Stimulated activated CD8-positive, alpha-beta memory T cell treated with anti-CD3 and anti-CD28 coated beads, Interleukin-7, amount 100 ng/mL, for 4 hours (primary cell): Measurements from ENCODE around the gene PIGS.
"Not testable (repeated sequence)": the region's sequence is repeated elsewhere in the genome, so short reads cannot be mapped to it uniquely, and the experiment has no call there.

ENCODE experiments used
- DNase-seq, 2 donors: peaks; one replicate each; pipeline ENCODE4 v3.0.0-alpha.2; 2020; ENCODE audit warnings: low read depth in 2 of 2

Gene PIGS

DNA sequence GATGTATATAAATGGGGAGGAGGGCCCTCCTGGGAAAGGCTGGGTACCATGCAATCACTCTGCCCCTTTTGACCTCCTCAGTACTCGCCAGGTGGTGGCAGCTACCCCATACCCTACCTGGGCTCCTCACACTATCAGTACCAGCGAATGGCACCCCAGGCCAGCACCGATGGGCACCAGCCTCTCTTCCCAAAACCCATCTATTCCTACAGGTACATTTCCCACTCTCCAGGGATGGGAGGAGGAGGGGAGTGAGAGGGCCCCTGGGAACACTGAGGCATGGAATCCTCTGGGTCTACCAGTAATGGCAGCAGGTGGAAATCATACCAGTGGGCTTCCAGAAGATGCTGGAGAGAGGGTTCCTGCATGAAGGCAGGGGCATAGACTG is 42.3 kb downstream of the PIGS start:
- DNase-seq: no peak

- no peak for DNase-seq
These were observed 42.9 kb downstream of the PIGS start for GRCh38 chr17:28528327-28529012.

DNA sequence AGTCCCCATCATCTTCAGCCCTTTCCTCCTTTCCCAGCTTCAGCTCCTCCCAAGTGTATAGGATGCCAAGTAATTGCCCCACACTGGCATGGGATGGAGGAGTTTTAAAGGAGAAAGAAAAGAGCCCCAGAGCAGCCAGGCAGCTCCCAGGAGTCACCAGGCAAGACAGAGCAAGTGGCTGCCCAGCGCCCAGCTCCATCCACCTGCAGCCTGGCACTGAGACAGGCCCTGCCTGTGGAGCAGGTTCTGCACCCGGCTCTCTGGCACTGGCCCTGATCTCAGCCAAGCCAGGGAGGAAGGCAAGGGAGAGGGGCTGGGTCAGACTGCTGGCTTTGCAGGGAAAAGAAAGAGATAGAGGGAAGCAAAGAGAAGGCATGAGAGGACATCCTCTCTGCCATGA is 43.5 kb downstream of the PIGS start:
- no peak for DNase-seq

- no peak for DNase-seq
These were observed 44.1 kb downstream of the PIGS start for GRCh38 chr17:28527181-28527681.

DNA sequence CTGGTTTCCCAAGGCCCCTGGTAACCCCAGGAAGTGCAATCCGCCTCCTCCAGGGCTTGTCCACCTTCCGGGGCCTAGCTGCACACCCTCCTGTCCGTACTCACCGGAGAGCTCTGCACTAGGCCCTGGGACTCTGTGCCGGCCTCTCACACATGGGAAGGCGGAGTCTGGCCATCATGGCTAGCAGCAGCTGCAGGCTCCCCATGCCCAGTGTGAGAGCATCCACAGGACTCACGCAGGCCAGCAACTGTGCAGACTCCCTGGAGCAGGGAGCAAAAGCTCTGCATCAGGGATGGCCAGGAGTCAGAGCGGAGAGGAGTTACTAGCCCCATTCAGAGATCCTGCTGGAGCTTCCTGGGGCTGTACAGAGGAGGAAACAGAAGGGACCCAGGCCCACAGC is 44.9 kb downstream of the PIGS start:
- DNase-seq: no peak

DNA sequence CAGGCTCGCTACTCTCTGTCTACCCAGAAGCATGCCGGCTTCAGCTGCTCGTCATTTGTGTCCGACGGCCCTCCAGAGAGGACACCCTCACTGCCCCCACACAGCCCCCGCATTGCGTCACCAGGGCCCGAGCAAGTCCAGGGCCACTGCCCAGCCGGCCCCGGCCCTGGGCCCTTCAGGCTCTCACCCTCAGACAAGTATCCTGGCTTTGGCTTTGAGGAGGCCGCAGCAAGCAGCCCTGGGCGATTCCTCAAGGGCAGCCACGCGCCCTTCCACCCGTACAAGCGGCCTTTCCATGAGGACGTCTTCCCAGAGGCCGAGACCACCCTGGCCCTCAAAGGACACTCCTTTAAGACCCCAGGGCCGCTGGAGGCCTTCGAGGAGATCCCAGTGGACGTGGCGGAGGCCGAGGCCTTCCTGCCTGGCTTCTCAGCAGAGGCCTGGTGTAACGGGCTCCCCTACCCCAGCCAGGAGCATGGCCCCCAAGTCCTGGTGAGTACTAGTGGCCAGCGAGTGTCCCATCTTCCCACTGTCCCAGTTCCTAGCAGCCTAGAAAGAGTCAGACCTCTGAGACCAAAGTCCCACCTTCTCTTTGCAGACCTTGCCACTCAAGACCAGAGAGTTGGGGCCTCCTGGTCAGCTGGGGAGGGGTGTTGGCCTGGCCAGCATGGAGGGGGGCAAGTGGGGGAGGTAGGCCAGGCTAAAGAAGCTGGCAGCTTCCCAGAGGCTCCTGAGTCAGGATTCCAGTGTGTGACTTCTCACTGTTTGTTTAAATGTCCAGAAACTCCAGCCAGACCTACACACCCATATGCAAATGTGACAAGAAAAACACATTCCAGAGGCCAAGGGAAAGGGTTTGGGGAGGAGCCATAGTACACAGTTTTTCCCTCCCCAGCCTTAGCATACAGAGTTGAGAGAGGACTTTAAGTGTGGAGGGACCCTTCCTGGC is 46.6 kb downstream of the PIGS start:
- no peak for DNase-seq

GRCh38 chr17:28523876-28524275 is 47.4 kb downstream of the PIGS start:
- DNase-seq: no peak

GRCh38 chr17:28523186-28523585 is 48.1 kb downstream of the PIGS start:
- no peak for DNase-seq

DNA sequence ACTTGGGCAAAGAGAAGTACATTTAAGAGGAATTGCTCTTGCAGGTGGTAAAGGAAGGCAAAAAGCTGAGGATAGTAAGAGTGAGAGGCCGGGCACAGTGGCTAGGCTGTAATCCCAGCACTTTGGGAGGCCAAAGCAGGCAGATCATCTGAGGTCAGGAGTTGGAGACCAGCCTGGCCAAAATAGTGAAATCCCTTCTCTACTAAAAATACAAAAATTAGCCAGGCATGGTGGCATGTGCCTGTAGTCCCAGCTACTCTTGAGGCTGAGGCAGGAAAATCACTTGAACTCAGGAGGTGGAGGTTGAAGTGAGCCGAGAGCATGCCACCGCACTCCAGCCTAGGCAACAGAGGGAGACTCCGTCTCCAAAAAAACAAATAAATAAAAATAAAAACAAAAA is 49.0 kb downstream of the PIGS start:
- not testable (repeated sequence) for DNase-seq

GRCh38 chr17:28521311-28522085 is 49.8 kb downstream of the PIGS start:
- DNase-seq: no peak

DNA sequence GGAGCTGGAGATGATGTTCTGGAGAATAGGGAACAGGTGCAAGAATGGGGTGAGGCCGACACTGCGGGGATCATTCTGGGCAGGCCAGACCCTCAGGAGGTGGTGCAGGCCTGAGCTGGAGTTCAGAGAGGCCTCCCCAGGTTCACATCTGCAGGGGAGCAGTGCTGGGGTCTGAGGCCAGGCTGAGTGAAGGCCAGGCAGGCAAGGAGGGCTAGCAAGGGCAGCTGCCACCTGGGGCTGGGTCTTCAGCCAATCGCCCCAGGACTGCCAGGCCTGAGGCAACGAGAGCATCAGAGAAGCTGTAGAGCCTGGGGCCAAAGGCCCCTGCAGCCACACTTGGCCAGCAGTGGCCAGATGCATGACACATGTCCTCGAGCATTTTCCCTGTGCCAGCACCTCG is 50.6 kb downstream of the PIGS start:
- no peak for DNase-seq

GRCh38 chr17:28519236-28519635 is 52.1 kb downstream of the PIGS start:
- no peak for DNase-seq

DNA sequence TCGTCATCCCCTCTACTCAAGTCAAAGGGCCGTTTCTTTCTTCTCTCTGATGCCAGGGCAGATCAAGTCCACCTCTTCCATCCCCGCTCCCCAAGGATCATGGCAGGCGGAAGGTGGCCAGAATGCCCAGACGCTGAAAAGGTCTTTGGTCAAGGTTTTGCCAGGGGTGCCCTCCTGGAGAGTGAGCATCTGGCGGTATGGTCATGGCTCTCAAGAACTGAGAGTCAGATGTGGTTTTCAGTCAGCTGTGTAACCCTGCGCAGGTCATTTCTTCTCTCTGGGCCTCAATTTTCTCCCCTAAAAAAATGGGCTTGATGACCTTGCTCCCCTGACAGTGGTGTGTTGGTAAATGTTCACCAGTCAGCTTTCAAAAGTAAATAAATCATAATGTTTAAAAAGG is 52.7 kb downstream of the PIGS start:
- no peak for DNase-seq

DNA sequence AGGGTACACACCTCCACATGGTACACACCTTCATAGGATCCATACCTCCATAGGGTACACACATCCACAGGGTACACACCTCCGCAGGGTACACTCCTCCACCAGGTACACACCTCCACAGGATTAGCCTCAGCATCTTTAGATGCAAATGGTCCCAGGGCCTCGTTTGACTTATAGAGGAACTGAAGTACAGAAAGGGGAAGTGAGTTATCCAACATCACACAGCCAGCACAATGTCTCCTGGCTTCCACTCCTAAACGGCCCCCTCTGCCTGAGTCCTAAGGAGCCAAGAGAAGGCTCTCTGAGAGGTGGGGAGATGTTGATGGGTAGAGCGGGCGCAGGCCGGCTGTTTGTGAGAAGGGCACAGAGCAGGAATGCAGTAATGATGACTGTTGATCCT is 53.2 kb downstream of the PIGS start:
- no peak for DNase-seq

GRCh38 chr17:28515518-28515917 is 55.8 kb downstream of the PIGS start:
- no peak for DNase-seq

DNA sequence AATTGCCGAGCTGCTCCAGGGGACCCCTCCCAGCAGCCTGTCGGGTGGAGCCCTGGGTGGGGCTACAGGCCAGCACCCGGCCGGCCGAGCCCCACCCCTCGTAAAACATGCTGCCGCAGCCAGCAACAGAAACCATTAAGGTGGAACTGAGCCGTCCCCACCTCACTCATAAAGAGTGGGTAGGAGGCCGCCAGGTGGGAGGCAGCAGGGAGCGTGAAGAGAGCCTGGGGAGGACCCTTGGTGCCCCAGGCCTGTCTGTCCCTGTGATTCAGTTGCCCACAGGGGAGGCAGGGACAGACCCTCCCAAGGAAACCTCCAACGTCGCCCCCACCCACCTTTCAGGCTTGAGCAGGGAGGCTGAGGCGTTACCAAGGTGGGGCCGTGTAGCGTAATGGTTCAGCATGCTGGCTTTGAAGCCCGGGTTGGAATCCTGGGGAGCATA is 56.7 kb downstream of the PIGS start:
- no peak for DNase-seq

DNA sequence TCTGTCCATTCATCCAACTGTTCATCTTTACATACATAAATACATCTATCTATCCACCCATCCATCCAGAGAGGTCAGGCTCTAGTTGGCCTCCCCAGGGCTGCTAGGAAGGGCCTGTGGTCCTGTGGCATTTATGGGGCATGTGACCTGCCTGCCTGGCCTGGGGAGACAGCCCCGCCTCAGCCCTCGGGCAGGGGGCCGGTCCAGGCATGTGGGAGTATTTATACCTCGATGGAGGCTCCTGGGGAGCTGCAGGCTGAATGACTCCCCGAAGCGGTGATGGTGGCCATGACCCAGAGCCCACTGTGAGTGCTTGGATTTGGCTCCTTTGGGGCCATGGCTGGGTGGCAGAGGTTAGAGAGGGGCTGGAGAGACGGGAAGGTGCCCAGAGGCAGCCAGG is 57.8 kb downstream of the PIGS start:
- DNase-seq: no peak

- DNase-seq: no peak
These were observed 59.4 kb downstream of the PIGS start for GRCh38 chr17:28511858-28512461.

DNA sequence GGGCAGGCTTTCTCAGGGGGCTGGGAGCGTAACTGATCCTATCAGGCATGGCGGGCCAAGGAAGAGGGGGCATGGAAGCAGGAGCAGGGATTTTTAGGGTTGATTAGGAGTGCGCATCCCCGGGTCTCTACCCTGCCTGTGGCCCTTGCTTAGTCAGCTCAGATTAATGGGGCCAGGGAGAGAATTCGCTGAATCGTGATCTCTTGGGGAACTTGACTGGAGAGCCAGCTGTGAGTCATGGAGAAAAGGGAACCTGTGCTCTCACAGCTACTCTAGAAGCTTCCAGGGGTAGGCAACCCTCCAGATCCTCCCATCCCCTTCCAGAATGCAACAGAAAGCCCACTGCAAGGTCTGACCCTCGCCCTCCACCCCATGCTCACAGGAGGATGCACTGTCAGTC is 61.5 kb downstream of the PIGS start:
- no peak for DNase-seq

GRCh38 chr17:28508211-28508724 is 63.1 kb downstream of the PIGS start:
- DNase-seq: no peak

- no peak for DNase-seq
These were observed 63.6 kb downstream of the PIGS start for GRCh38 chr17:28507567-28508203.
